GM06990 (cell line): ENCODE results near the gene HAO2.

Source experiments
- DNase-seq: peaks from one replicate; pipeline ENCODE4 v3.0.0-alpha.2; 2011; ENCODE audit not compliant: insufficient read length; ENCODE audit errors: extremely low read depth
- H3K27me3 ChIP-seq: replicated peaks from 2 replicates; pipeline ENCODE4 v1.6.0; 2011; ENCODE audit warnings: low read length; ENCODE audit not compliant: control insufficient read depth, insufficient read depth
- H3K36me3 ChIP-seq: 2 replicates; pipeline ENCODE4 v1.5.1; 2011; ENCODE audit warnings: low read length; ENCODE audit not compliant: control insufficient read depth, insufficient read depth
- H3K4me3 ChIP-seq: replicated peaks from 2 replicates; pipeline ENCODE4 v1.5.1; 2011; ENCODE audit warnings: low read depth, mild to moderate bottlenecking, control low read depth, low read length
- TF ChIP-seq, protein P1 (sequence below): IDR thresholded peaks from 2 replicates; pipeline ENCODE4 v1.5.1; 2011; ENCODE audit warnings: low read length, control low read depth, mild to moderate bottlenecking, inconsistent platforms; ENCODE audit not compliant: insufficient read depth, poor library complexity, severe bottlenecking

The HAO2 gene

DNA sequence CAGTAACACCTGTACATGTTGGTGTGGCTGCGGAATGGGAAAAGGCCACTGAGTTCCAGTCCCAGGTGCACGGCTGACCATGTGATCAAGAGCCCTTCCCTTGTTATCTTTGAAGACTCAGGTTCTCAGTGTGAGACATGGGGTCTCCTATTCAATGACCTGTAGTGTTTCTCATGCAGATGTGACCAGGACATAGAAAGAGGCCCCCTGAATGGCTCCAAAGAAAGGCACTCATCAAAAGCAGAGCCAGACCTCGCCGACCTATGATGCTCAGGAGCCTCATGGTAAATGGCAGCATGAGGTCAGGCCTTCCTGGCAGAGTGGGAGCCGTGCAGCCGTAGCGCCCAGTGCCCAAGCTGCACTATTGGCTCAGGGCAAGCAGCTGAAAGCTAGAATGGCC lies 42.3 kb upstream of the HAO2 start:
- TF ChIP-seq, protein P1, sequence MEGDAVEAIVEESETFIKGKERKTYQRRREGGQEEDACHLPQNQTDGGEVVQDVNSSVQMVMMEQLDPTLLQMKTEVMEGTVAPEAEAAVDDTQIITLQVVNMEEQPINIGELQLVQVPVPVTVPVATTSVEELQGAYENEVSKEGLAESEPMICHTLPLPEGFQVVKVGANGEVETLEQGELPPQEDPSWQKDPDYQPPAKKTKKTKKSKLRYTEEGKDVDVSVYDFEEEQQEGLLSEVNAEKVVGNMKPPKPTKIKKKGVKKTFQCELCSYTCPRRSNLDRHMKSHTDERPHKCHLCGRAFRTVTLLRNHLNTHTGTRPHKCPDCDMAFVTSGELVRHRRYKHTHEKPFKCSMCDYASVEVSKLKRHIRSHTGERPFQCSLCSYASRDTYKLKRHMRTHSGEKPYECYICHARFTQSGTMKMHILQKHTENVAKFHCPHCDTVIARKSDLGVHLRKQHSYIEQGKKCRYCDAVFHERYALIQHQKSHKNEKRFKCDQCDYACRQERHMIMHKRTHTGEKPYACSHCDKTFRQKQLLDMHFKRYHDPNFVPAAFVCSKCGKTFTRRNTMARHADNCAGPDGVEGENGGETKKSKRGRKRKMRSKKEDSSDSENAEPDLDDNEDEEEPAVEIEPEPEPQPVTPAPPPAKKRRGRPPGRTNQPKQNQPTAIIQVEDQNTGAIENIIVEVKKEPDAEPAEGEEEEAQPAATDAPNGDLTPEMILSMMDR, result no peak
- DNase-seq, result no peak
- Histone ChIP-seq H3K36me3 (no peaks in the 10 kb centered on the region), H3K27me3 (no peaks in the 10 kb centered on the region), H3K4me3 (no peak overlapping the region)

DNA sequence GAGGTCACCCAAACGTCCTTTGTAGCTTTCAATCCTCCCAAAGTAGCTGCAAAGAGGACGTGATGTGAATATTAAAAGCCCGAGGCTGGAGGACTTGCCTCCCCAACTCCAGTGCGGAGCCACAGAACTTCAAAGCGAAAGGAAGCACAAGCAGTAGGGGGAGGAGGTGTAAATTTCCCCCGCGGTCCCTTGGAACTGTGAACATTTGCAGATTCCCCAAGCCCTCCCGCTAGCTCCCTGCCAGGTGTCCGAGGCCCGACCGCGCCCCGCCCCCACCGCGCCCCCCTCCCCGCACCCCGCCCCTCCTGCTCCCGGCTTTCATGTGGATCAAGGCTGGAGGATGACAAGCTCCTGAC lies 41.5 kb upstream of the HAO2 start:
- peak; percentile 11 for DNase-seq
- TF ChIP-seq, protein P1, result no peak

GRCh38 chr1:119327450-119328155 lies 41.0 kb upstream of the HAO2 start:
- DNase-seq, result peak; percentile 48
- Histone ChIP-seq H3K36me3 (no peaks in the 10 kb centered on the region), H3K27me3 (no peaks in the 10 kb centered on the region), H3K4me3 (peak overlapping the region; percentile 19; the same call in 1 of the 2 replicates)
- TF ChIP-seq, protein P1, result peak; percentile 63

More for the DNA sequence above, 41.5 kb upstream of the HAO2 start:
- H3K4me3 ChIP-seq, result peak overlapping the region; percentile 17; the same call in 1 of the 2 replicates
- no peaks in the 10 kb centered on the region for H3K27me3 ChIP-seq
- no peaks in the 10 kb centered on the region for H3K36me3 ChIP-seq

DNA sequence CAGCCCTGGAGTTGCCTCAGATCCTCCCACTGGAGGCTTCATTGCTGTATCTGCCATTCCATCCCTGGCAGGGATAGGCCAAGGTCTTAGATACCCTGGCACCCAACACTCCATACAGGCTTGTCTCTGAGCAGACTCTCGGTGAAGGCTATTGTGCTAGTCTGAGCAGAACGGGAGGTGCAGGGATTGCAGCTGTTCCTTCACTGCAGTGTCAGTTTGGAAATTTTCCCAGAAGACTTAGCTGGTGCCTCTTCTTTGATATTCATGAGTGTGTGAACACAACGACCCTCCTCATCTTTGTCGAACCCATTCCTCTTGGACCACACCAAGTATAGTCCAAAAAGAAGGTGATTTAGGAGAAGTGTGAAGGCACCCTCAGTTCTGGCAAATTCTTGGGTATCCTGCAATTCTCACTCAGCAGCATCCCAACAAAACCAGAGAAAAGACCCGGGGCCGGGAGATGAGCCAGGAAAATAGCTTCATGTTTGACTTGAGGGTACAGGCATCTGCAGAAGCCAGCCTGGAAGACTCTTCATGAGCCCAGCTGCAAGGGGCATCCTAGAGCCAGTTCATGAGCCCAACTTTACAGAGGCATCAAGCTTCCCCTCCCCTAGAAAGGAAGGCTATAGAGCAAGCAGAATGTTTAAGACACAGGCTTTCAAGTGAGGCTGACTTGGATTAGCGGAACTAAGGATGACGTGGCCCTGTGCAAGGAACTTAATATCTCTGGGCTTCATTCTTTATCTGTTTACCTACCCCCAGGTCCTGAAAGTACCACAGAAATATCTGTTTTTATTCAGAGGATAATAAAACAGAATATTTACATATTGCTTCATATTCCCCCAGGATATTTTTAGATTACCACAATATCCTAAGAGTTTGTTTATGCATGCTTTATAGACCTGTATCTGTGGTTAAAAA lies 38.8 kb upstream of the HAO2 start:
- DNase-seq, result no peak
- TF ChIP-seq, protein P1, result no peak
- Histone ChIP-seq H3K27me3 (no peaks in the 10 kb centered on the region), H3K4me3 (no peak overlapping the region), H3K36me3 (no peaks in the 10 kb centered on the region)

- Histone ChIP-seq H3K4me3 (no peak overlapping the region), H3K36me3 (no peaks in the 10 kb centered on the region), H3K27me3 (no peaks in the 10 kb centered on the region)
- TF ChIP-seq, protein P1, result no peak
- DNase-seq, result no peak
Observed at GRCh38 chr1:119330466-119331189, 38.0 kb upstream of the HAO2 start.
